ENCODE data around the gene DUS1L.

DNA sequence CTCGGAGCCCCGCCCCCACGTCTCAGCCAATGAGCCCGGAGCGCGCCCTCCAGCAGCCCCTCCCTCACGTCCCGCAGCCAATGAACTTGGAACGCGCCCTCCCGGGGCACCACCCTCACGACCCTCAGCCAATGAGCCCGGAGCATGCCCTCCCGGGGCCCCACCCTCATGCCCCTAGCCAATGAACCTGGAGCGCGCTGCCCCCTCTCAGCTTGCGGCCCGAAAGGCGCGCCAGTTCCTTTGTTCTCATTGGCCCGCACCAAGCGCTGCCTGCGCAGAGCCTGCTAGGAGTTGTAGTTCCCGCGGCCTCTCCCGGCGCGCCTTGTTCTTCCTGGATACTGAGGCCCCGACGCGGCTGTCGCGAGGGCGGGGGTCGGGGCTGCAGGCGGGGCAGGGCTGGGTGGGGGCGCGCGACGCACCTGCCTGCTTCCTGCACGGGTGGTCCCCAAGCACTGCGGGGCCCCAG lies 42.6 kb downstream of the DUS1L start, which contains the start of gene LRRC45:
- TF ChIP-seq, protein P1, sequence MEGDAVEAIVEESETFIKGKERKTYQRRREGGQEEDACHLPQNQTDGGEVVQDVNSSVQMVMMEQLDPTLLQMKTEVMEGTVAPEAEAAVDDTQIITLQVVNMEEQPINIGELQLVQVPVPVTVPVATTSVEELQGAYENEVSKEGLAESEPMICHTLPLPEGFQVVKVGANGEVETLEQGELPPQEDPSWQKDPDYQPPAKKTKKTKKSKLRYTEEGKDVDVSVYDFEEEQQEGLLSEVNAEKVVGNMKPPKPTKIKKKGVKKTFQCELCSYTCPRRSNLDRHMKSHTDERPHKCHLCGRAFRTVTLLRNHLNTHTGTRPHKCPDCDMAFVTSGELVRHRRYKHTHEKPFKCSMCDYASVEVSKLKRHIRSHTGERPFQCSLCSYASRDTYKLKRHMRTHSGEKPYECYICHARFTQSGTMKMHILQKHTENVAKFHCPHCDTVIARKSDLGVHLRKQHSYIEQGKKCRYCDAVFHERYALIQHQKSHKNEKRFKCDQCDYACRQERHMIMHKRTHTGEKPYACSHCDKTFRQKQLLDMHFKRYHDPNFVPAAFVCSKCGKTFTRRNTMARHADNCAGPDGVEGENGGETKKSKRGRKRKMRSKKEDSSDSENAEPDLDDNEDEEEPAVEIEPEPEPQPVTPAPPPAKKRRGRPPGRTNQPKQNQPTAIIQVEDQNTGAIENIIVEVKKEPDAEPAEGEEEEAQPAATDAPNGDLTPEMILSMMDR (IDR thresholded peaks at IDR 0.05): no peak
- TF ChIP-seq EP300 (IDR thresholded peaks at IDR 0.05) (no peak), POLR2A (IDR thresholded peaks at IDR 0.05) (no peak)
